Lower leg skin (tissue), 4 donors: Measurements from ENCODE around the gene TPPP. TPM values are rescaled to one million over a fixed set of nuclear protein-coding genes. Genes with fewer than 3 reads are reported as not detected.

Experiments used
- DNase-seq, 2 donors: peaks; one replicate each; pipeline ENCODE4 v3.0.0-alpha.2; 2019; ENCODE audit warnings: low spot score in 2 of 2
- H3K4me3 ChIP-seq: fragments of 200-600 bp; sonication (generic); 2 replicates; pipeline ENCODE4 v1.5.1; 2017; ENCODE audit warnings: mild to moderate bottlenecking, low read depth; ENCODE audit not compliant: poor library complexity, severe bottlenecking
- CTCF ChIP-seq, 3 donors: fragments of 450-650 bp; IDR thresholded peaks; one replicate each; pipeline ENCODE4 v1.5.1; 2016; ENCODE audit warnings: antibody characterized with exemption in 3 of 3, mild to moderate bottlenecking in 3 of 3, moderate library complexity in 2 of 3
- POLR2A ChIP-seq, 2 donors: fragments of 450-650 bp; IDR thresholded peaks; one replicate each; pipeline ENCODE4 v1.6.1; 2016 to 2017; ENCODE audit warnings: antibody characterized with exemption in 2 of 2, mild to moderate bottlenecking in 1 of 2, moderate library complexity in 1 of 2
- WGBS, 2 donors: methylation state at CpG; one replicate each; pipeline ENCODE4 v1.1.5; 2018; 5-methylcytosine and 5-hydroxymethylcytosine counted together
- intact Hi-C: fragments of 100-400 bp; cut with DNase I; formaldehyde crosslinking; loops from one replicate; pipeline ENCODE4 v1.15.0; 2023; ENCODE audit warnings: low total_unique reads
- total RNA-seq, 4 donors: library from RNA; depleted of rRNA; stranded (reverse); fragments of >200 nt; gene quantifications; one replicate each; pipeline ENCODE4 v1.1.0, GENCODE V29; 2016

Gene TPPP
- total RNA-seq, 4 donors from 2014 or later = 7.4 to 17.3 (median 10.4) TPM

DNA sequence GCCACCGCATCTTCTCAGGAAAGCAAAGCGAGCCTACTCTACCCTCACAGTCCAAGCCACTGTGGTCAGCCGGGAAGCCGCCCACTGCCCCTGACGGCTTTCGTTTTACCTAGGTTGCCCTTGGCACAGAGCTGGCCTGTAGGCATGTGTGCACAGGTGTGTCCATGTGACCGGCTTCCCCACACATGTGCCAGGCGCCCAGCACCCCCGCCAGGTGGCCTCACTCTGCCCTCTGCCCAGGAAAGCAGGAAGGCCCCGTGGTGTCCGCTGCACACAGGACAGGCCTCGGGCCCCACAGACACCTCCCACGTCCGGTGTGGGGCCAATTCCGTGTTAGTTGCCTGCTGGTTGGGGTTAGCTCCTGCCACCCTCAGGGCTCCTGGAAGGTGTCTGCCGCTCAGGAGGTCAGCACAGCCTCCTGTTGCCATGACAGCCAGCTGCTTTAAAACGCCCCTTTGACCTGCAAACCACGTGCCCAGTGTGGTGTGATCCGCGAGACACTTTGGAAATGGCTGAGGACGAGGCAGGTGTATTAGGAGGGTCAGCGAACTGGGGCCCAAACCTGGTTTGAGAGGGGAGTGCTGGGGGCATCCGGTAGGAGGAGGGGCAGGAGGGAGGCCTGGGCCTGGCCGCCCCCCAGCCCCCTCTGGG is 28.7 kb downstream of the TPPP start:
- TF ChIP-seq CTCF (IDR thresholded peaks at IDR 0.05) = no peak
- TF ChIP-seq POLR2A (IDR thresholded peaks at IDR 0.05) = no peak
- DNase-seq = no peak
- H3K4me3 ChIP-seq = no peak overlapping the region
- intact Hi-C loops = no loop called here
- WGBS, 2 donors = 83 to 91% methylated on average over 21 to 22 of the region's 24 CpGs

- 77 to 79% methylated on average over 32 to 38 of the region's 38 CpGs for WGBS, 2 donors
- intact Hi-C loops = no loop called here
- no peak for DNase-seq
- no peak overlapping the region for H3K4me3 ChIP-seq
- TF ChIP-seq CTCF (IDR thresholded peaks at IDR 0.05) (no peak), POLR2A (IDR thresholded peaks at IDR 0.05) (no peak)
Observed at GRCh38 chr5:663436-664342, 29.5 kb downstream of the TPPP start.

DNA sequence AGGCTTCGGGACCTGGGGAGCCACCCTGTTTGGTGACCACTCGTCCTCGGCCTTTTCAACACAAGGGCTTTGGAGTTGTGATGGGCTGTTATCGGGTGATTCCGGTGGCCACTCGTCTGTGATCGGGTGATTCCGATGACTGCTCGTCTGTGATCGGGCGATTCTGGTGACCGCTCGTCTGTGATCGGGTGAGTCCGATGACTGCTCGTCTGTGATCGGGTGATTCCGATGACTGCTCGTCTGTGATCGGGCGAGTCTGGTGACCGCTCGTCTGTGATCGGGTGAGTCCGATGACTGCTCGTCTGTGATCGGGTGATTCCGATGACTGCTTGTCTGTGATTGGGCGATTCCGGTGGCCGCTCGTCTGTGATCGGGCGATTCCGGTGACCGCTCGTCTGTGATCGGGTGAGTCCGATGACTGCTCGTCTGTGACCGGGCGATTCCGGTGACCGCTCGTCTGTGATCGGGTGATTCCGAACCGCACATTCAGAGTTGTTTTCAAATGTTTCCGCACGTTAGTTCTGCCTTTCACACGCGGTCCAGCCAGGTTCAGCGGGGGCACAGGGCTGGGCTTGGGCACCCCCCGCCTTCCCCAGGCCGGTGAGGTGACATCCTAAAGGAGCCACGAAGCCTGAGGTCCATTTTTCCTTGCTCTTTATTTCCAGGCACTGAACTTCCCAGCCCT is 30.3 kb downstream of the TPPP start:
- DNase-seq = no peak
- intact Hi-C loops = no loop called here
- no peak overlapping the region for H3K4me3 ChIP-seq
- WGBS, 2 donors = 95 to 97% methylated on average over 55 to 56 of the region's 56 CpGs
- no peak for TF ChIP-seq POLR2A (IDR thresholded peaks at IDR 0.05)
- TF ChIP-seq CTCF (IDR thresholded peaks at IDR 0.05) = no peak

GRCh38 chr5:661891-662750 is 31.0 kb downstream of the TPPP start:
- intact Hi-C loops = no loop called here
- H3K4me3 ChIP-seq = no peak overlapping the region
- WGBS, 2 donors = 91 to 95% methylated on average over 50 of the region's 53 CpGs
- TF ChIP-seq CTCF (IDR thresholded peaks at IDR 0.05) (no peak), POLR2A (IDR thresholded peaks at IDR 0.05) (no peak)
- DNase-seq = no peak

GRCh38 chr5:660491-661030 is 32.6 kb downstream of the TPPP start:
- no peak overlapping the region for H3K4me3 ChIP-seq
- 94 to 95% methylated on average over 11 of the region's 11 CpGs for WGBS, 2 donors
- intact Hi-C loops = no loop called here
- TF ChIP-seq CTCF (IDR thresholded peaks at IDR 0.05) (no peak), POLR2A (IDR thresholded peaks at IDR 0.05) (no peak)
- no peak for DNase-seq
